ENCODE data around the gene WHRN. TPM values are rescaled to one million over a fixed set of nuclear protein-coding genes. Genes with fewer than 3 reads are reported as not detected.

Gene WHRN
- total and polyA plus RNA-seq, 2 of the 13 experiments (the other 11 are each of a cell fraction or from before 2014, with no cell fraction given): 2.3 to 5.3 TPM

DNA sequence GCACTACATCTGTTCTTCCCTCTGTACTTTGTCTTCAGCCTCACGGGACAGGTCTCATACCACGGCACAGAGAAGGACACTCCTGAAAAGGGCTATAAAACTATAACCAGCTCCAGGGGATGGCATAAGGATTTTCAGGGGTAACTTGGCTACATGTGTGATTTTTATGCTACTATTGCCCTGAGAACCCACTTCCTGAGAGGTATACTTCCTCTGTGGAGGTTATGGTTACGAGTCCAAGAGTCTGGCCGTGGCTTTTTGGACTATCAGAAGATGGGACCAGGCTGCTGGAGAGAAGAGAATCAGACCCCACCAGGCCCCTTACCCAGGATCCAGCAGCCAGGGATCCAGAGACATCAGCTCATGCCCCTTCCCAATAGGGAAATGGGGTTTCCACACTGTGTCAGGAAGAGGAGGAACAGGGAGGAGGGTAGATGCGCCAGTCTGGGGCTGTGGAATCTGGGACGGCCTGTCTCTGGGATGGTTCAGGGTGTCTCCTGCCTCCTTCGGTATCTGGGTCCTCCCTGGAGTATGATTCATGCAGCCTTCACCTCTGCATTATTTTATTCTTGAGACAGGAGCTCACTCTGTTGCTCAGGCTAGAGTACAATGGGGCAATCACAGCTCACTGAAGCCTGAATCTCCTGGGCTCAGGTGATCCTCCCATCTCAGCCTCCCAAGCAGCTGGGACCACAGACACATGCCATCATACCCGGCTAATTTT lies 29.7 kb downstream of the WHRN start:
- CTCF ChIA-PET (ENCODE audit: low intra/inter-chr PET ratio, low total read pairs): no interaction called here

DNA sequence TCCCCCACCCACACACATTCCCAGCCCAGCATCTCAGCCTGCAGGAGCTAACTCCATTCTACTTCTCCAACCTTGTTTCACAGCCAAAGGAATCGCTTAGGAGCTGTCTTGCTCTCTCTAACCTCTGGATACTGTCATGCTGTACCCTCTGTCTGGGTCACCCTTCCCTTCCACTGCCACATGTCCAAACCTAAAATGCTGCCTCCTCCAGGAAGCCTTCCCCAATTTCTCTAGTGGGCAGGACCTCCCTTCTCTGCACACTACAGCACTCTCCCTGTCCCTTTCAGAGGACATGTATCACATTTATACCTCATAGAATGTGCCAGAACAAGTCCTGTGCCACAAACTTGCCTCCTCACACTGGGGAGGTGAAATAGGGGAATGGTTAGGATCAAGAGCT lies 30.8 kb downstream of the WHRN start:
- no peak overlapping the region for H3K4me3 ChIP-seq (replicated peaks in 1 of 3; ENCODE audit: insufficient read depth in 1 of 3, low read depth in 2 of 3, low read length in 3 of 3)
- H3K4me1 ChIP-seq (ENCODE audit: insufficient read depth, low read length): no peaks in the 10 kb centered on the region
- FAIRE-seq: no peak
- CTCF ChIA-PET (ENCODE audit: low intra/inter-chr PET ratio, low total read pairs): no interaction called here
- no peaks in the 10 kb centered on the region for H3K79me2 ChIP-seq (ENCODE audit: insufficient read depth, low read length)
- BruUV-seq (replicated peaks): no TSS peak
- ATAC-seq: no peak
- POLR2A ChIA-PET: no interaction called here
- WGBS (ENCODE audit: low lambda C conversion rate): 89% methylated on average over 1 of the region's 1 CpG
- H3K9ac ChIP-seq (ENCODE audit: insufficient read depth, low read depth, low read length): no peak overlapping the region
- no peak overlapping the region for H3K4me2 ChIP-seq (ENCODE audit: low read depth, low read length)
- H4K20me1 ChIP-seq (ENCODE audit: insufficient read depth, low read length): no peaks in the 10 kb centered on the region
- DNase-seq (ENCODE audit: low spot score): no peak
- no peak for TF ChIP-seq CTCF (CRISPR knock-in tag; IDR thresholded peaks at IDR 0.05)
- no peak for TF ChIP-seq SYNCRIP (IDR thresholded peaks at IDR 0.05; ENCODE audit: insufficient read depth, low read depth, low read length)
- TF ChIP-seq ZBTB7B (CRISPR knock-in tag; IDR thresholded peaks at IDR 0.05): no peak
- no peak for TF ChIP-seq GATAD2A (CRISPR knock-in tag; IDR thresholded peaks at IDR 0.05)
- H3K27ac ChIP-seq (ENCODE audit: extremely low read length, insufficient read depth, low read length): no peak overlapping the region
- H3K9me3 ChIP-seq (ENCODE audit: low read length): no peaks in the 10 kb centered on the region
- in situ Hi-C loops (cut with HindIII; ENCODE audit: extremely low pct_ligation_motif_present, low pct_unique_long_range_greater_than_20kb): no loop called here
- peaks cover 0 to 8% of the 10 kb centered on the region in 2 experiments; a peak in 1 of 5 replicates for H3K36me3 ChIP-seq (replicated peaks in 1 of 2; ENCODE audit: control insufficient read depth in 1 of 2, insufficient read depth in 2 of 2, low read length in 2 of 2)
- intact Hi-C loops (cut with micrococcal nuclease; ENCODE audit: unreplicated experiment): no loop called here
- H3K27me3 ChIP-seq (ENCODE audit: control insufficient read depth in 1 of 2, insufficient read depth in 2 of 2, low read length in 2 of 2): no peaks in the 10 kb centered on the region
- H2AFZ ChIP-seq (ENCODE audit: low read length): no peak overlapping the region

More for the DNA sequence above, 29.7 kb downstream of the WHRN start:
- WGBS (ENCODE audit: low lambda C conversion rate): 78% methylated on average over 7 of the region's 8 CpGs
- Histone ChIP-seq H3K4me2 (ENCODE audit: low read depth, low read length) (no peak overlapping the region), H3K36me3 (replicated peaks in 1 of 2; ENCODE audit: control insufficient read depth in 1 of 2, insufficient read depth in 2 of 2, low read length in 2 of 2) (peaks cover 0 to 8% of the 10 kb centered on the region in 2 experiments; a peak in 1 of 5 replicates), H4K20me1 (ENCODE audit: insufficient read depth, low read length) (no peaks in the 10 kb centered on the region), H3K9ac (ENCODE audit: insufficient read depth, low read depth, low read length) (no peak overlapping the region), H2AFZ (ENCODE audit: low read length) (no peak overlapping the region), H3K4me3 (replicated peaks in 1 of 3; ENCODE audit: insufficient read depth in 1 of 3, low read depth in 2 of 3, low read length in 3 of 3) (no peak overlapping the region), H3K9me3 (ENCODE audit: low read length) (no peaks in the 10 kb centered on the region), H3K79me2 (ENCODE audit: insufficient read depth, low read length) (no peaks in the 10 kb centered on the region), H3K27me3 (ENCODE audit: control insufficient read depth in 1 of 2, insufficient read depth in 2 of 2, low read length in 2 of 2) (no peaks in the 10 kb centered on the region), H3K27ac (ENCODE audit: extremely low read length, insufficient read depth, low read length) (no peak overlapping the region), H3K4me1 (ENCODE audit: insufficient read depth, low read length) (no peaks in the 10 kb centered on the region)
- in situ Hi-C loops (cut with HindIII; ENCODE audit: extremely low pct_ligation_motif_present, low pct_unique_long_range_greater_than_20kb) (no loop called here), intact Hi-C loops (cut with micrococcal nuclease; ENCODE audit: unreplicated experiment) (no loop called here)
- POLR2A ChIA-PET: no interaction called here
- TF ChIP-seq MIER2 (CRISPR knock-in tag; IDR thresholded peaks at IDR 0.05) (no peak), JUNB (CRISPR knock-in tag; IDR thresholded peaks at IDR 0.05; ENCODE audit: borderline replicate concordance) (no peak), TERF1 (CRISPR knock-in tag; IDR thresholded peaks at IDR 0.05) (no peak), NCOA2 (CRISPR knock-in tag; IDR thresholded peaks at IDR 0.05) (no peak), RCOR2 (CRISPR knock-in tag; IDR thresholded peaks at IDR 0.05) (no peak), SALL1 (CRISPR knock-in tag; IDR thresholded peaks at IDR 0.05) (no peak)
- no peak for DNase-seq (ENCODE audit: low spot score)
- ATAC-seq: no peak
- no peak for FAIRE-seq
- BruUV-seq (replicated peaks): no TSS peak

Data from HepG2 (cell line).